Endothelial cell of umbilical vein (primary cell): ENCODE results near the gene ADRB2. TPM values are rescaled to one million over a fixed set of nuclear protein-coding genes. Genes with fewer than 3 reads are reported as not detected.

Experiments
- BruUV-seq: library from RNA; stranded (reverse); fragments of 400-500 nt; replicated peaks from 2 replicates; lab custom pipeline; 2021; lab: Mats Ljungman, UMichigan
- CTCF ChIA-PET: fragments of 300-600, 350-600 bp; sonication (Branson Sonifier 250); formaldehyde crosslinking; loops from one replicate; lab custom pipeline; 2021; ENCODE audit warnings: antibody characterized with exemption, inconsistent platforms; lab: Charles Lee
- POLR2A ChIA-PET: fragments of 300-600, 350-600 bp; sonication (Branson Sonifier 250); formaldehyde crosslinking; loops from one replicate; lab custom pipeline; 2021; ENCODE audit warnings: antibody characterized with exemption, inconsistent platforms; lab: Charles Lee
- DNase-seq: peaks from one replicate; pipeline ENCODE4 v3.0.0-alpha.2; 2011; ENCODE audit warnings: low read depth, low spot score
- FAIRE-seq: peaks from 2 replicates; lab custom pipeline; 2011; peaks lifted over from hg19 to GRCh38; lab: Jason Lieb, UNC
- H2AFZ ChIP-seq: 2 replicates; pipeline ENCODE4 v1.6.0; 2012; ENCODE audit warnings: low read depth, low read length, control low read depth, inconsistent platforms
- H3K27ac ChIP-seq: 2 replicates; pipeline ENCODE4 v1.5.1; 2011; ENCODE audit warnings: low read depth, mild to moderate bottlenecking, control low read depth, low read length, moderate library complexity; ENCODE audit not compliant: insufficient read depth
- H3K27me3 ChIP-seq, 2 experiments: 2 replicates each; pipeline versions ENCODE4 v1.6.0 to v1.6.1; 2011; ENCODE audit warnings: low read length in 2 of 2, mixed read lengths in 1 of 2; ENCODE audit not compliant: control insufficient read depth in 2 of 2, insufficient read depth in 2 of 2
- H3K36me3 ChIP-seq, 2 experiments: 2 replicates in 1 of 2; 3 replicates in 1 of 2; pipeline ENCODE4 v1.5.1; 2011; ENCODE audit warnings: low read length in 2 of 2, mild to moderate bottlenecking in 1 of 2, moderate library complexity in 1 of 2; ENCODE audit not compliant: control insufficient read depth in 2 of 2, insufficient read depth in 2 of 2; ENCODE audit errors: extremely low read depth in 1 of 2
- H3K4me1 ChIP-seq: 3 replicates; pipeline ENCODE4 v1.5.1; 2011; ENCODE audit warnings: mild to moderate bottlenecking, low read length; ENCODE audit not compliant: control insufficient read depth, insufficient read depth; ENCODE audit errors: extremely low read depth
- H3K4me2 ChIP-seq: 2 replicates; pipeline ENCODE4 v1.6.1; 2011; ENCODE audit warnings: low read length, control low read depth, mixed read lengths; ENCODE audit not compliant: insufficient read depth
- H3K4me3 ChIP-seq, 3 experiments: fragments of 200-600 bp in 1 of 3; sonication (generic), shearing (Covaris generic) in 1 of 3; replicated peaks in 1 of 3; 2 replicates each; pipeline ENCODE4 v1.5.1; 2011 to 2016; ENCODE audit warnings: control low read depth in 3 of 3, low read length in 3 of 3, mild to moderate bottlenecking in 2 of 3, inconsistent platforms in 1 of 3, low read depth in 1 of 3, moderate library complexity in 1 of 3; ENCODE audit not compliant: insufficient read depth in 1 of 3
- H3K79me2 ChIP-seq: 2 replicates; pipeline ENCODE4 v1.6.0; 2012; ENCODE audit warnings: low read length, inconsistent platforms; ENCODE audit not compliant: control insufficient read depth, insufficient read depth
- H3K9ac ChIP-seq: replicated peaks from 2 replicates; pipeline ENCODE3; 2011; ENCODE audit warnings: low read length, control low read depth; ENCODE audit not compliant: insufficient read depth; ENCODE audit errors: extremely low read depth
- H3K9me1 ChIP-seq: replicated peaks from 3 replicates; pipeline ENCODE4 v1.6.0; 2011; ENCODE audit warnings: mild to moderate bottlenecking, low read length; ENCODE audit not compliant: control insufficient read depth, insufficient read depth; ENCODE audit errors: extremely low read depth
- H3K9me3 ChIP-seq: replicated peaks from 2 replicates; pipeline ENCODE4 v1.5.1; 2012; ENCODE audit warnings: low read length, inconsistent platforms; ENCODE audit not compliant: control insufficient read depth, insufficient read depth
- H4K20me1 ChIP-seq: replicated peaks from 2 replicates; pipeline ENCODE3; 2011; ENCODE audit warnings: mild to moderate bottlenecking, low read length; ENCODE audit not compliant: control insufficient read depth, insufficient read depth; ENCODE audit errors: extremely low read depth
- CTCF ChIP-seq, 2 donors: IDR thresholded peaks; 1 replicate in 1 of 2; 2 replicates in 1 of 2; pipeline ENCODE4 v1.5.1; 2011; ENCODE audit warnings: low read length in 2 of 2, mild to moderate bottlenecking in 2 of 2, moderate library complexity in 2 of 2, control low read depth in 1 of 2, inconsistent platforms in 1 of 2, low read depth in 1 of 2; ENCODE audit not compliant: insufficient read depth in 1 of 2; ENCODE audit errors: extremely low read depth in 1 of 2
- EZH2 ChIP-seq: IDR thresholded peaks from 2 replicates; pipeline ENCODE4 v1.6.1; 2012; ENCODE audit warnings: borderline replicate concordance, low read depth, mild to moderate bottlenecking, moderate library complexity, low read length, inconsistent platforms; ENCODE audit not compliant: severe bottlenecking
- FOS ChIP-seq: IDR thresholded peaks from 2 replicates; pipeline ENCODE4 v1.6.1; 2011; ENCODE audit warnings: mild to moderate bottlenecking, low read length, moderate library complexity, borderline replicate concordance; ENCODE audit not compliant: insufficient read depth
- GATA2 ChIP-seq: IDR thresholded peaks from 2 replicates; pipeline ENCODE4 v1.7.0; 2011; ENCODE audit warnings: low read depth, mild to moderate bottlenecking, moderate library complexity, mixed read lengths, low read length; ENCODE audit not compliant: insufficient read length, insufficient read depth
- JUN ChIP-seq: IDR thresholded peaks from 2 replicates; pipeline ENCODE4 v1.6.1; 2011; ENCODE audit warnings: borderline replicate concordance, low read depth; ENCODE audit not compliant: insufficient read length, insufficient read depth
- MAX ChIP-seq: IDR thresholded peaks from 2 replicates; pipeline ENCODE4 v1.6.1; 2011; ENCODE audit not compliant: insufficient read depth, insufficient read length
- MYC ChIP-seq: IDR thresholded peaks from one replicate; pipeline ENCODE4 v1.6.1; 2011; ENCODE audit warnings: mild to moderate bottlenecking, low read depth, low read length
- POLR2A ChIP-seq: IDR thresholded peaks from 2 replicates; pipeline ENCODE4 v1.6.1; 2012; ENCODE audit warnings: low read depth, mild to moderate bottlenecking, control low read depth, low read length
- POLR2AphosphoS5 ChIP-seq: IDR thresholded peaks from 2 replicates; pipeline ENCODE4 v1.6.1; 2012; ENCODE audit warnings: low read depth, mild to moderate bottlenecking, control low read depth, low read length, moderate library complexity; ENCODE audit not compliant: insufficient read depth
- dilution Hi-C: fragments of 300-500 bp; cut with MboI; formaldehyde crosslinking; loops from one replicate; pipeline ENCODE4 v1.15.0; 2019; ENCODE audit warnings: low sequenced_read_pairs; ENCODE audit not compliant: extremely low pct_ligation_motif_present
- intact Hi-C: fragments of 100-400 bp; cut with micrococcal nuclease; formaldehyde crosslinking; loops from one replicate; pipeline ENCODE4 v1.10.0; 2022
- polyA plus RNA-seq, 4 experiments: library from polyadenylated mRNA; depleted of rRNA in 3 of 4; stranded (reverse) in 3 of 4; unstranded in 1 of 4; fragments of >200 nt; gene quantifications; 2 replicates each; pipeline versions ENCODE4 v1.2.1 to v1.2.3, GENCODE V29; 2011 to 2012; ENCODE audit warnings: missing spikeins in 1 of 4
- total RNA-seq: library from RNA; stranded (reverse); gene quantifications from 2 replicates; pipeline ENCODE4 v1.2.3, GENCODE V29; 2021

The ADRB2 gene
- total and polyA plus RNA-seq, 2 donors (not counting 3 experiments of a cell fraction or from before 2014, with no cell fraction given) = 0.86 to 0.88 TPM

GRCh38 chr5:148861088-148861487 is 34.7 kb downstream of the ADRB2 start:
- dilution Hi-C loops = no loop called here
- H3K27ac ChIP-seq = no peak overlapping the region
- no TSS peak for BruUV-seq

GRCh38 chr5:148861696-148862095 is 35.3 kb downstream of the ADRB2 start:
- dilution Hi-C loops = no loop called here
- intact Hi-C loops = no loop called here
- no peak for DNase-seq
- Histone ChIP-seq H3K36me3 (no peaks in the 10 kb centered on the region), H3K79me2 (no peaks in the 10 kb centered on the region), H2AFZ (no peak overlapping the region), H3K27ac (no peak overlapping the region), H3K4me3 (no peak overlapping the region), H3K9me3 (no peaks in the 10 kb centered on the region), H3K9me1 (no peaks in the 10 kb centered on the region), H3K9ac (no peak overlapping the region), H3K27me3 (no peaks in the 10 kb centered on the region), H3K4me1 (no peaks in the 10 kb centered on the region), H4K20me1 (no peaks in the 10 kb centered on the region), H3K4me2 (no peak overlapping the region)
- POLR2A ChIA-PET = no interaction called here
- CTCF ChIA-PET = interaction anchor here (1.3 kb wide), 1 partner anchor 96 kb away, joined by 4 read pairs; no protein-coding TSS in a partner anchor
- BruUV-seq = no TSS peak
- FAIRE-seq = no peak
- TF ChIP-seq GATA2 (no peak), JUN (no peak), POLR2A (no peak), FOS (no peak), POLR2AphosphoS5 (no peak), EZH2 (no peak), CTCF (IDR thresholded peaks at IDR 0.05; ENCODE audit: extremely low read depth in 1 of 2, insufficient read depth in 1 of 2, low read depth in 1 of 2, low read length in 2 of 2) (no peak), MAX (no peak), MYC (no peak)

More at GRCh38 chr5:148861088-148861487, 34.7 kb downstream of the ADRB2 start:
- no peaks in the 10 kb centered on the region for H3K9me1 ChIP-seq
- DNase-seq = no peak
- H3K4me3 ChIP-seq = no peak overlapping the region
- no peaks in the 10 kb centered on the region for H3K27me3 ChIP-seq
- H3K36me3 ChIP-seq = no peaks in the 10 kb centered on the region
- POLR2A ChIA-PET = no interaction called here
- TF ChIP-seq JUN (no peak), POLR2A (no peak), MAX (no peak)
- H3K4me2 ChIP-seq = no peak overlapping the region
- no peaks in the 10 kb centered on the region for H4K20me1 ChIP-seq
- no peaks in the 10 kb centered on the region for H3K9me3 ChIP-seq
- H3K4me1 ChIP-seq = no peaks in the 10 kb centered on the region
- H3K9ac ChIP-seq = no peak overlapping the region
- no peaks in the 10 kb centered on the region for H3K79me2 ChIP-seq
- intact Hi-C loops = no loop called here
- CTCF ChIA-PET = interaction anchor here (1.3 kb wide), 1 partner anchor 97 kb away, joined by 4 read pairs; no protein-coding TSS in a partner anchor
- FAIRE-seq = no peak
- H2AFZ ChIP-seq = no peak overlapping the region
